ENCODE results near the gene EGFL7.

Gene EGFL7

GRCh38 chr9:136644593-136645351, 17.9 kb upstream of the EGFL7 start (continued):
- TF ChIP-seq, protein P1, sequence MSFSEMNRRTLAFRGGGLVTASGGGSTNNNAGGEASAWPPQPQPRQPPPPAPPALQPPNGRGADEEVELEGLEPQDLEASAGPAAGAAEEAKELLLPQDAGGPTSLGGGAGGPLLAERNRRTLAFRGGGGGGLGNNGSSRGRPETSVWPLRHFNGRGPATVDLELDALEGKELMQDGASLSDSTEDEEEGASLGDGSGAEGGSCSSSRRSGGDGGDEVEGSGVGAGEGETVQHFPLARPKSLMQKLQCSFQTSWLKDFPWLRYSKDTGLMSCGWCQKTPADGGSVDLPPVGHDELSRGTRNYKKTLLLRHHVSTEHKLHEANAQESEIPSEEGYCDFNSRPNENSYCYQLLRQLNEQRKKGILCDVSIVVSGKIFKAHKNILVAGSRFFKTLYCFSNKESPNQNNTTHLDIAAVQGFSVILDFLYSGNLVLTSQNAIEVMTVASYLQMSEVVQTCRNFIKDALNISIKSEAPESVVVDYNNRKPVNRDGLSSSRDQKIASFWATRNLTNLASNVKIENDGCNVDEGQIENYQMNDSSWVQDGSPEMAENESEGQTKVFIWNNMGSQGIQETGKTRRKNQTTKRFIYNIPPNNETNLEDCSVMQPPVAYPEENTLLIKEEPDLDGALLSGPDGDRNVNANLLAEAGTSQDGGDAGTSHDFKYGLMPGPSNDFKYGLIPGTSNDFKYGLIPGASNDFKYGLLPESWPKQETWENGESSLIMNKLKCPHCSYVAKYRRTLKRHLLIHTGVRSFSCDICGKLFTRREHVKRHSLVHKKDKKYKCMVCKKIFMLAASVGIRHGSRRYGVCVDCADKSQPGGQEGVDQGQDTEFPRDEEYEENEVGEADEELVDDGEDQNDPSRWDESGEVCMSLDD (tag by site-specific recombination; IDR thresholded peaks at IDR 0.05): peak; percentile 64
- TF ChIP-seq ZNF837 (tag by site-specific recombination; IDR thresholded peaks at IDR 0.05) (no peak), ZNF580 (tag by site-specific recombination; IDR thresholded peaks at IDR 0.05) (0 out of 2 replicates have a peak, but pooled peaks have one; percentile 35), ZNF514 (tag by site-specific recombination; IDR thresholded peaks at IDR 0.05) (no peak), ZNF140 (tag by site-specific recombination; IDR thresholded peaks at IDR 0.05) (no peak), SP3 (tag by site-specific recombination; IDR thresholded peaks at IDR 0.05) (no peak), SP7 (tag by site-specific recombination; IDR thresholded peaks at IDR 0.05) (no peak), TRIM28 (IDR thresholded peaks at IDR 0.05; ENCODE audit: borderline replicate concordance, low read length) (no peak), AEBP2 (tag by site-specific recombination; IDR thresholded peaks at IDR 0.05; ENCODE audit: borderline replicate concordance) (no peak), EGR2 (tag by site-specific recombination; IDR thresholded peaks at IDR 0.05; ENCODE audit: low read depth) (no peak), ZNF791 (tag by site-specific recombination; IDR thresholded peaks at IDR 0.05) (no peak), ZNF654 (tag by site-specific recombination; IDR thresholded peaks at IDR 0.05; ENCODE audit: low read depth) (peak; percentile 58), ZBTB21 (tag by site-specific recombination; IDR thresholded peaks at IDR 0.05) (no peak), ZNF221 (tag by site-specific recombination; IDR thresholded peaks at IDR 0.05; ENCODE audit: borderline replicate concordance) (no peak), OVOL3 (tag by site-specific recombination; IDR thresholded peaks at IDR 0.05) (no peak), GLI4 (tag by site-specific recombination; IDR thresholded peaks at IDR 0.05) (no peak), PRDM10 (tag by site-specific recombination; IDR thresholded peaks at IDR 0.05) (no peak), KLF8 (tag by site-specific recombination; IDR thresholded peaks at IDR 0.05) (0 out of 2 replicates have a peak, but pooled peaks have one; percentile 25), TCF7L2 (IDR thresholded peaks at IDR 0.05; ENCODE audit: borderline replicate concordance, low read depth, low read length) (no peak), ZNF248 (tag by site-specific recombination; IDR thresholded peaks at IDR 0.05) (no peak), ZNF830 (tag by site-specific recombination; IDR thresholded peaks at IDR 0.05; ENCODE audit: low read depth) (no peak), YY2 (tag by site-specific recombination; IDR thresholded peaks at IDR 0.05) (no peak), SCRT2 (tag by site-specific recombination; IDR thresholded peaks at IDR 0.05) (no peak), ZNF354C (tag by site-specific recombination; IDR thresholded peaks at IDR 0.05; ENCODE audit: borderline replicate concordance, low read depth) (no peak)
- TF ChIP-seq, protein P2, sequence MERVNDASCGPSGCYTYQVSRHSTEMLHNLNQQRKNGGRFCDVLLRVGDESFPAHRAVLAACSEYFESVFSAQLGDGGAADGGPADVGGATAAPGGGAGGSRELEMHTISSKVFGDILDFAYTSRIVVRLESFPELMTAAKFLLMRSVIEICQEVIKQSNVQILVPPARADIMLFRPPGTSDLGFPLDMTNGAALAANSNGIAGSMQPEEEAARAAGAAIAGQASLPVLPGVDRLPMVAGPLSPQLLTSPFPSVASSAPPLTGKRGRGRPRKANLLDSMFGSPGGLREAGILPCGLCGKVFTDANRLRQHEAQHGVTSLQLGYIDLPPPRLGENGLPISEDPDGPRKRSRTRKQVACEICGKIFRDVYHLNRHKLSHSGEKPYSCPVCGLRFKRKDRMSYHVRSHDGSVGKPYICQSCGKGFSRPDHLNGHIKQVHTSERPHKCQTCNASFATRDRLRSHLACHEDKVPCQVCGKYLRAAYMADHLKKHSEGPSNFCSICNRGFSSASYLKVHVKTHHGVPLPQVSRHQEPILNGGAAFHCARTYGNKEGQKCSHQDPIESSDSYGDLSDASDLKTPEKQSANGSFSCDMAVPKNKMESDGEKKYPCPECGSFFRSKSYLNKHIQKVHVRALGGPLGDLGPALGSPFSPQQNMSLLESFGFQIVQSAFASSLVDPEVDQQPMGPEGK (tag by site-specific recombination; IDR thresholded peaks at IDR 0.05): 0 out of 2 replicates have a peak, but pooled peaks have one; percentile 80
- TF ChIP-seq, protein P3, sequence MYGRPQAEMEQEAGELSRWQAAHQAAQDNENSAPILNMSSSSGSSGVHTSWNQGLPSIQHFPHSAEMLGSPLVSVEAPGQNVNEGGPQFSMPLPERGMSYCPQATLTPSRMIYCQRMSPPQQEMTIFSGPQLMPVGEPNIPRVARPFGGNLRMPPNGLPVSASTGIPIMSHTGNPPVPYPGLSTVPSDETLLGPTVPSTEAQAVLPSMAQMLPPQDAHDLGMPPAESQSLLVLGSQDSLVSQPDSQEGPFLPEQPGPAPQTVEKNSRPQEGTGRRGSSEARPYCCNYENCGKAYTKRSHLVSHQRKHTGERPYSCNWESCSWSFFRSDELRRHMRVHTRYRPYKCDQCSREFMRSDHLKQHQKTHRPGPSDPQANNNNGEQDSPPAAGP (tag by site-specific recombination; IDR thresholded peaks at IDR 0.05): peak; percentile 60; the same call in 1 of the 2 replicates
- TF ChIP-seq, protein P4, sequence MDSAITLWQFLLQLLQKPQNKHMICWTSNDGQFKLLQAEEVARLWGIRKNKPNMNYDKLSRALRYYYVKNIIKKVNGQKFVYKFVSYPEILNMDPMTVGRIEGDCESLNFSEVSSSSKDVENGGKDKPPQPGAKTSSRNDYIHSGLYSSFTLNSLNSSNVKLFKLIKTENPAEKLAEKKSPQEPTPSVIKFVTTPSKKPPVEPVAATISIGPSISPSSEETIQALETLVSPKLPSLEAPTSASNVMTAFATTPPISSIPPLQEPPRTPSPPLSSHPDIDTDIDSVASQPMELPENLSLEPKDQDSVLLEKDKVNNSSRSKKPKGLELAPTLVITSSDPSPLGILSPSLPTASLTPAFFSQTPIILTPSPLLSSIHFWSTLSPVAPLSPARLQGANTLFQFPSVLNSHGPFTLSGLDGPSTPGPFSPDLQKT (IDR thresholded peaks at IDR 0.05; ENCODE audit: borderline replicate concordance, low read depth, low read length): no peak

Measured in HEK293 (cell line).